SK-N-MC (cell line): Measurements from ENCODE around the gene AMOT.

Source experiments
- EZH2 ChIP-seq: fragments of 200-600 bp; sonication (generic); IDR thresholded peaks from one replicate; pipeline ENCODE4 v1.6.1; 2017; ENCODE audit warnings: antibody characterized with exemption
- POLR2AphosphoS5 ChIP-seq: IDR thresholded peaks from 2 replicates; pipeline ENCODE4 v1.6.1; 2012; ENCODE audit warnings: mild to moderate bottlenecking, low read depth, low read length, borderline replicate concordance

- TF ChIP-seq POLR2AphosphoS5 (no peak), EZH2 (no peak)
Observed at GRCh38 chrX:112774142-112774541, 66.5 kb downstream of the AMOT start.
